K562 (cell line): ENCODE results near the gene PTOV1. TPM values are rescaled to one million over a fixed set of nuclear protein-coding genes. Genes with fewer than 3 reads are reported as not detected.
A peak's percentile ranks its signal among the peaks of the same experiment; 100 is the strongest.

ENCODE experiments used
- ATAC-seq: fragments of 200-7000 bp; cut with Tn5 transposase; 3 replicates; pipeline ENCODE4 v1.9.1; 2020; ENCODE audit warnings: moderate library complexity
- BruUV-seq: library from RNA; stranded (reverse); fragments of 400-500 nt; replicated peaks from 2 replicates; lab custom pipeline; 2021; lab: Mats Ljungman, UMichigan
- CTCF ChIA-PET: fragments of 300-600 bp; formaldehyde crosslinking; extraction: SDS; loops from one replicate; lab custom pipeline; 2021; ENCODE audit warnings: low intra/inter-chr PET ratio; lab: Yijun Ruan, JAX
- POLR2A ChIA-PET: fragments of 300-600, 350-650 bp; sonication (Branson Sonifier 250); formaldehyde crosslinking; extraction: SDS; loops from one replicate; lab custom pipeline; 2021; ENCODE audit warnings: antibody characterized with exemption, inconsistent platforms; lab: Yijun Ruan, JAX
- DNase-seq, 4 experiments: peaks; one replicate each; pipeline versions ENCODE4 v3.0.0 to v3.0.0-alpha.2; 2011 to 2018; ENCODE audit warnings: low spot score in 3 of 4, mixed read lengths in 3 of 4; ENCODE audit errors: extremely low read depth in 1 of 4
- FAIRE-seq: peaks from 2 replicates; lab custom pipeline; 2011; peaks lifted over from hg19 to GRCh38; lab: Jason Lieb, UNC
- H2AFZ ChIP-seq: 2 replicates; pipeline ENCODE4 v1.6.0; 2011; ENCODE audit warnings: low read depth, low read length, control low read depth, inconsistent platforms
- H3K27ac ChIP-seq: fragments of 200-600 bp; 3 replicates; pipeline ENCODE4 v1.8.0; 2011; ENCODE audit warnings: low read depth, mild to moderate bottlenecking, control low read depth, inconsistent platforms, low read length, moderate library complexity, mixed read lengths; ENCODE audit errors: extremely low read depth
- H3K27me3 ChIP-seq, 2 experiments: fragments of 300-600 bp in 1 of 2; 2 replicates in 1 of 2; 3 replicates in 1 of 2; pipeline versions ENCODE4 v1.6.0 to v1.8.0; 2011; ENCODE audit warnings: inconsistent platforms in 2 of 2, low read length in 2 of 2, mild to moderate bottlenecking in 1 of 2, mixed read lengths in 1 of 2, moderate library complexity in 1 of 2; ENCODE audit not compliant: control insufficient read depth in 2 of 2, insufficient read depth in 2 of 2
- H3K36me3 ChIP-seq: fragments of 300-600 bp; 3 replicates; pipeline ENCODE4 v1.8.0; 2011; ENCODE audit warnings: mild to moderate bottlenecking, low read length, inconsistent platforms; ENCODE audit not compliant: control insufficient read depth, insufficient read depth
- H3K4me1 ChIP-seq, 2 experiments: fragments of 200-600 bp in 1 of 2; replicated peaks in 1 of 2; 2 replicates in 1 of 2; 3 replicates in 1 of 2; pipeline versions ENCODE4 v1.5.1 to v1.8.0; 2011; ENCODE audit warnings: inconsistent platforms in 2 of 2, low read length in 2 of 2, mild to moderate bottlenecking in 1 of 2, mixed read lengths in 1 of 2, moderate library complexity in 1 of 2; ENCODE audit not compliant: control insufficient read depth in 2 of 2, insufficient read depth in 2 of 2
- H3K4me2 ChIP-seq: 2 replicates; pipeline ENCODE4 v1.6.1; 2011; ENCODE audit warnings: low read length, control low read depth, inconsistent platforms, mixed read lengths; ENCODE audit not compliant: insufficient read depth
- H3K4me3 ChIP-seq: fragments of 200-600 bp; sonication (generic), shearing (Covaris generic); 2 replicates; pipeline ENCODE4 v1.5.1; 2016; ENCODE audit warnings: control low read depth, inconsistent platforms
- H3K79me2 ChIP-seq: fragments of 200-600 bp; 3 replicates; pipeline ENCODE4 v1.8.0; 2011; ENCODE audit warnings: low read length, inconsistent platforms; ENCODE audit not compliant: control insufficient read depth, insufficient read depth
- H3K9ac ChIP-seq, 2 experiments: 2 replicates each; pipeline versions ENCODE4 v1.6.0 to v1.6.1; 2011; ENCODE audit warnings: low read depth in 2 of 2, low read length in 2 of 2, control low read depth in 1 of 2, inconsistent platforms in 1 of 2, mild to moderate bottlenecking in 1 of 2, mixed read lengths in 1 of 2; ENCODE audit not compliant: insufficient read depth in 1 of 2
- H3K9me1 ChIP-seq: one replicate; pipeline ENCODE4 v1.6.0; 2011; ENCODE audit warnings: inconsistent platforms, mild to moderate bottlenecking, low read length, moderate library complexity; ENCODE audit not compliant: control insufficient read depth, insufficient read depth
- H3K9me3 ChIP-seq: replicated peaks from 2 replicates; pipeline ENCODE4 v1.5.1; 2011; ENCODE audit warnings: low read depth, low read length, inconsistent platforms; ENCODE audit not compliant: control insufficient read depth, insufficient read depth
- H4K20me1 ChIP-seq: replicated peaks from 2 replicates; pipeline ENCODE4 v1.6.1; 2011; ENCODE audit warnings: low read length, inconsistent platforms, mixed read lengths; ENCODE audit not compliant: control insufficient read depth, insufficient read depth
- C11orf30 ChIP-seq: fragments of 450-650 bp; IDR thresholded peaks from 2 replicates; pipeline ENCODE4 v1.6.1; 2016; ENCODE audit warnings: low read depth, mild to moderate bottlenecking
- MAFF ChIP-seq: IDR thresholded peaks from 2 replicates; pipeline ENCODE4 v1.6.1; 2012; ENCODE audit warnings: low read length, improper control_type of control experiment
- MAFG ChIP-seq: fragments of 450-650 bp; conservative IDR thresholded peaks from 2 replicates; pipeline ENCODE4 v1.6.1; 2016; ENCODE audit warnings: missing genetic modification characterization, missing compliant biosample characterization
- MCM2 ChIP-seq: fragments of 450-650 bp; IDR thresholded peaks from 2 replicates; pipeline ENCODE4 v1.6.1; 2017; ENCODE audit warnings: low read depth, mild to moderate bottlenecking
- NFE2 ChIP-seq: IDR thresholded peaks from 2 replicates; pipeline ENCODE4 v1.6.1; 2014; ENCODE audit warnings: antibody characterized with exemption, low read depth
- PYGO2 ChIP-seq: fragments of 450-650 bp; IDR thresholded peaks from 2 replicates; pipeline ENCODE4 v1.6.1; 2016; ENCODE audit warnings: mild to moderate bottlenecking, missing genetic modification characterization, moderate library complexity, missing compliant biosample characterization
- TEAD2 ChIP-seq: fragments of 450-650 bp; IDR thresholded peaks from 2 replicates; pipeline ENCODE4 v1.6.1; 2016; ENCODE audit warnings: missing genetic modification characterization, control low read depth, missing compliant biosample characterization
- ZNF316 ChIP-seq: fragments of 450-650 bp; IDR thresholded peaks from 2 replicates; pipeline ENCODE4 v1.6.1; 2016
- WGBS: fragments of 100-300 bp; shearing (Covaris generic); methylation state at CpG from one replicate; pipeline ENCODE4 v1.1.6; 2016; ENCODE audit warnings: low coverage, mixed read lengths; ENCODE audit not compliant: insufficient coverage; ENCODE audit errors: missing lambda C conversion rate; 5-methylcytosine and 5-hydroxymethylcytosine counted together
- in situ Hi-C: fragments of 300-500 bp; cut with MboI; formaldehyde crosslinking; loops from 4 replicates; pipeline ENCODE4 v1.15.0; 2018; ENCODE audit warnings: inconsistent platforms, mixed read lengths
- intact Hi-C: fragments of 100-400 bp; cut with micrococcal nuclease; formaldehyde crosslinking; loops from 2 replicates; pipeline ENCODE4 v1.14.2; 2022
- polyA plus RNA-seq, 8 experiments: library from polyadenylated mRNA; depleted of rRNA in 4 of 8; stranded (reverse) in 5 of 8; unstranded in 3 of 8; fragments of >200 nt; fragmentation: Nextera tagmentation in 2 of 8; fragmentation: Illumina TruSeq in 1 of 8; extraction: Ambion mirVana in 2 of 8; extraction: Trizol in 1 of 8; gene quantifications; 2 replicates each; pipeline versions ENCODE4 v1.2.1 to v1.2.3, GENCODE V29; 2011 to 2014; ENCODE audit warnings: inconsistent platforms in 1 of 8, missing spikeins in 1 of 8
- total RNA-seq, 7 experiments: library from RNA; depleted of rRNA in 6 of 7; stranded (reverse); fragments of >200 nt in 6 of 7; fragmentation: Illumina TruSeq in 2 of 7; extraction: Trizol in 2 of 7; gene quantifications; 2 replicates each; pipeline versions ENCODE4 v1.2.1 to v1.2.3, GENCODE V29; 2011 to 2021; ENCODE audit warnings: low replicate concordance in 1 of 7

The PTOV1 gene
- total and polyA plus RNA-seq, 9 of the 15 experiments (the other 6 are each of a cell fraction or from before 2014, with no cell fraction given), result 4.9 to 169 (median 43.5) TPM

GRCh38 chr19:49884760-49885159 is 33.8 kb downstream of the PTOV1 start:
- intact Hi-C loops (no loop called here), in situ Hi-C loops (no loop called here)
- no TSS peak for BruUV-seq
- WGBS, result 61% methylated on average over 3 of the region's 3 CpGs
- ATAC-seq (no peak), FAIRE-seq (no peak), DNase-seq (no peak)
- H3K27me3 ChIP-seq, result no peaks in the 10 kb centered on the region
- no peak overlapping the region for H3K4me3 ChIP-seq
- H3K4me1 ChIP-seq, result peaks cover 12 to 67% of the 10 kb centered on the region in 2 experiments
- ChIA-PET POLR2A (interaction anchor here (0.6 kb wide), 1 partner anchor 25 kb away, joined by 3 read pairs; no protein-coding TSS in a partner anchor), CTCF (no interaction called here)
- H3K9ac ChIP-seq, result peak overlapping the region in 1 of 2 experiments; percentile 77; a peak in 2 of 4 replicates
- no peaks in the 10 kb centered on the region for H4K20me1 ChIP-seq
- H3K79me2 ChIP-seq, result no peaks in the 10 kb centered on the region
- no peak overlapping the region; the same call in 1 of the 3 replicates for H3K27ac ChIP-seq
- H3K9me1 ChIP-seq, result no peaks in the 10 kb centered on the region
- no peak overlapping the region for H3K4me2 ChIP-seq
- no peaks in the 10 kb centered on the region for H3K9me3 ChIP-seq
- H2AFZ ChIP-seq, result no peak overlapping the region
- TF ChIP-seq ZNF316 (peak; percentile 79), MAFG (tag) (peak; percentile 48), NFE2 (peak; percentile 66), C11orf30 (peak; percentile 61), TEAD2 (tag) (no peak), PYGO2 (no peak), MAFF (peak; percentile 24; the same call in 1 of the 2 replicates), MCM2 (no peak)
- peaks cover 49% of the 10 kb centered on the region for H3K36me3 ChIP-seq
